ENCODE measurements around the gene ZFP36L2.

DNA sequence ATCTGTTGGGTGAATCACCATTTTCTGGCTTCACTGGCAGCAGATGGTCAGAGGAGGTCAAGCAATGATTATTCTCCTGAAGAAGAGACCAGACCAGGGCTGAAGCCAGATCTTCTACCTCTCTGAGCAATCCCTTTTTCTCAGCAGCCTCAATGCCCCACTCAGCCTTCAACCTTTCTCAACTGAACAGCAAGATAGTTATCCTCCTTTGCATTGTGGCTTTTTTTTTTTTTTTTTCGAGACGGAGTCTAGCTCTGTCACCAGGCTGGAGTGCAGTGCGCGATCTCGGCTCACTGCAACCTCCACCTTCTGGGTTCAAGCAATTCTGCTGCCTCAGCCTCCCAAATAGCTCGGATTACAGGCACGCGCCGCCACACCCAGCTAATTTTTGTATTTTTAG lies 50.5 kb downstream of the ZFP36L2 start:
- TF ChIP-seq, protein P1, sequence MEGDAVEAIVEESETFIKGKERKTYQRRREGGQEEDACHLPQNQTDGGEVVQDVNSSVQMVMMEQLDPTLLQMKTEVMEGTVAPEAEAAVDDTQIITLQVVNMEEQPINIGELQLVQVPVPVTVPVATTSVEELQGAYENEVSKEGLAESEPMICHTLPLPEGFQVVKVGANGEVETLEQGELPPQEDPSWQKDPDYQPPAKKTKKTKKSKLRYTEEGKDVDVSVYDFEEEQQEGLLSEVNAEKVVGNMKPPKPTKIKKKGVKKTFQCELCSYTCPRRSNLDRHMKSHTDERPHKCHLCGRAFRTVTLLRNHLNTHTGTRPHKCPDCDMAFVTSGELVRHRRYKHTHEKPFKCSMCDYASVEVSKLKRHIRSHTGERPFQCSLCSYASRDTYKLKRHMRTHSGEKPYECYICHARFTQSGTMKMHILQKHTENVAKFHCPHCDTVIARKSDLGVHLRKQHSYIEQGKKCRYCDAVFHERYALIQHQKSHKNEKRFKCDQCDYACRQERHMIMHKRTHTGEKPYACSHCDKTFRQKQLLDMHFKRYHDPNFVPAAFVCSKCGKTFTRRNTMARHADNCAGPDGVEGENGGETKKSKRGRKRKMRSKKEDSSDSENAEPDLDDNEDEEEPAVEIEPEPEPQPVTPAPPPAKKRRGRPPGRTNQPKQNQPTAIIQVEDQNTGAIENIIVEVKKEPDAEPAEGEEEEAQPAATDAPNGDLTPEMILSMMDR (IDR thresholded peaks at IDR 0.05 in 8 of 11, conservative IDR thresholded peaks at IDR 0.05 in 3 of 11), result no peak
- no peak for TF ChIP-seq POLR2A (IDR thresholded peaks at IDR 0.05)

Data from spleen (tissue), 7 donors.